ENCODE results near the gene GAS1.

The GAS1 gene

DNA sequence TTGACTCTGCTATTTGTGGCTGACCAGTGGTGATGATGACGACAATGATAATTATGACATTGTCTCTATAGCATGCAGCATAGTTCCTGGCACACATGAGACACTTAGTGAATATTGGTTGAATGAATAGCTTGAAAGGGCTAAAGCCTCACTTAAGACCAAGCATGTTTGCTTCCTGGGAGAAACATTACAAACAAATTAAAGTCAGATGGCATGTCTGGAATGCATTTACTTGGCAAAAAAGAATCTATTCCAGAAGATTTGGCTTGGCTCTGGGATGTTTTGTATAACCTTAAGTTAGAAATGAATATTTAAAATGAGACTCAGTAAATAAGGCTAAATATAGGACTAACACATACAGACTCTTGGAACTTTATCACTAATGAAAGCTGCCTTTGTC, 21.6 kb downstream of the GAS1 start:
- DNase-seq (ENCODE audit: low read depth): no peak

GRCh38 chr9:86924206-86924605, 23.1 kb downstream of the GAS1 start:
- no peak for DNase-seq (ENCODE audit: low read depth)

GRCh38 chr9:86921151-86921923, 26.0 kb downstream of the GAS1 start:
- DNase-seq (ENCODE audit: low read depth): no peak

DNA sequence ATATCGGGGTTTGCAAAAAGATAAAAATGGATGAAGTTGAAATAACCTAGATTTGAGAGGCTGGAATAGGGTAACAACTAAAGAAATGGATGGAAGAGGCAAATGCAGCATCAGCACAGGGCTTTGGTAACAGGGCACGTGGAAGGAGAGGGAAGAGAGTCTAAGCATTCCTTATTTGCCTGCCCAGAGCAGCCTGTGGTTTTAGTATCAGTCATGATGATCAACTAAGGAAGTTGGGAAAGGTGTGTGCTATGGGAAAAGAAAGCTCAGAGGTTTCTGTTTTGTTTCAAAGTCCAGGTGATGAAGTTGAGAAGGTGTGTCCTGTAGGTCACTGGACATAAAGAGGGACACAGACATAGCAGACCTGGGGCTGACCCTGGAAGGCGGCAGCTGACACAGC, 28.8 kb downstream of the GAS1 start:
- DNase-seq (ENCODE audit: low read depth): no peak

GRCh38 chr9:86912210-86912609, 35.1 kb downstream of the GAS1 start:
- DNase-seq (ENCODE audit: low read depth): no peak

- DNase-seq (ENCODE audit: low read depth): no peak
These were observed 37.9 kb downstream of the GAS1 start for GRCh38 chr9:86909388-86909787.

GRCh38 chr9:86908261-86908660, 39.0 kb downstream of the GAS1 start:
- no peak for DNase-seq (ENCODE audit: low read depth)

- DNase-seq (ENCODE audit: low read depth): no peak
These were observed 40.0 kb downstream of the GAS1 start for GRCh38 chr9:86907346-86907745.

DNA sequence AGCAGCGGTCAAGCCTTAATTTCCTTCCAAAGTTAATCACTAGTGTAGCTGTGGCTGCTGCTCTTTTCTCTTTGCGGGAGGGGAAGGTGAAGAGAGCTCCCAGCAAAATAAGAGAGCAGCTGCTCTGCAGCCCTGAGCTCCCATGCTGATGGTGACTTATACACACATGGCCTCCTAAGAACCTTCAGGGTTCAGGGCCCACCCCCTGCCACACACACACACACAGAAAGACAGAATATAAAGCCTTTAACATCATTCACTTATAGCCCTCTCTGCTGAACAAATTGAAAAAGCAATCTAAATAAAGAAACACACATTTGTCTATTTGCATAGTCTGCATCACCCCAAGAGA, 43.6 kb downstream of the GAS1 start:
- no peak for DNase-seq (ENCODE audit: low read depth)

- DNase-seq (ENCODE audit: low read depth): no peak
These were observed 44.1 kb downstream of the GAS1 start for GRCh38 chr9:86902991-86903733.

- DNase-seq (ENCODE audit: low read depth): no peak
These were observed 44.7 kb downstream of the GAS1 start for GRCh38 chr9:86902586-86902985.

DNA sequence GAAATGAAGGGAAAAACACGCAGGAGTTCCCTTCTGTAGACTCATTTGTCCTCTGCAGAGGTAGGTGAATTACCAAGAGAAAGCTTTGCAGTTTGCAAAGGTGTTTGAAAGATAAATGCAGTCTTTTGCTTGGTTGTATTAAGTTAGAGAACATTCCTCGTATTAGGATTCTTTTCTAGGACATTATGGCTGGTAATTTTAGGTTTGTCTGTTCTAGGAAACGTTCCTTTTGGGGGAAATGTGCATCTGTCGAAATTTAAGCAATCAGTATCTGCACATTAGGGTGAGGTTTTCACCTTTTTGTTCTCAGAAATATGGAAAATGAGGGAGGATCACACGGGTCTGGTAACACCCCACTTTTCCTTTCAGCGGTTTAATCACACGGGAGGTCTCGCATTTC, 45.1 kb downstream of the GAS1 start:
- DNase-seq (ENCODE audit: low read depth): no peak

GRCh38 chr9:86901511-86901910, 45.8 kb downstream of the GAS1 start:
- DNase-seq (ENCODE audit: low read depth): no peak
